HG02678 (cell line): ENCODE measurements around the gene CDH16.
"Not testable (repeated sequence)": the region's sequence is repeated elsewhere in the genome, so short reads cannot be mapped to it uniquely, and the experiment has no call there.

Experiments
- ATAC-seq: cut with Tn5 transposase; IDR thresholded peaks from one replicate; pipeline ENCODE4 v1.9.1; 2021; ENCODE audit warnings: mild to moderate bottlenecking, moderate library complexity; ENCODE audit not compliant: unreplicated experiment

The CDH16 gene

DNA sequence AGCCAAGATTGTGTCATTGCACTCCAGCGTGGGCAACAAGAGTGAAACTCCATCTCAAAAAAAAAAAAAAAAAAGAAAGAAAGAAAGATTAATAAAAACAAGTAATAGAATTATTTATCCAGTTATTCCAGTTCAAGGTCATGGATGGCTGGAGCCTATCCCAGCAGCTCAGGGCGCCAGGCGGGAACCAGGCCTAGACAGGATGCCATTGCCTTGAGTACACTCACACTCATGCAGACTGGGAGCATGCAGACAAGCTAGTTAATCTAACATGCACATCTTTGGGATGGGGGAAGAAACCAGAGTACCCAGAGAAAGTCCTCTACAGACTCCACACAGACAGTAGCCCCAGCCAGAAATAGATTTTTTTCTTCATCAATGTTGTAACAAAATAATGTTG, 20.5 kb downstream of the CDH16 start:
- no peak for ATAC-seq

GRCh38 chr16:66896682-66897081, 22.0 kb downstream of the CDH16 start:
- not testable (repeated sequence) for ATAC-seq

DNA sequence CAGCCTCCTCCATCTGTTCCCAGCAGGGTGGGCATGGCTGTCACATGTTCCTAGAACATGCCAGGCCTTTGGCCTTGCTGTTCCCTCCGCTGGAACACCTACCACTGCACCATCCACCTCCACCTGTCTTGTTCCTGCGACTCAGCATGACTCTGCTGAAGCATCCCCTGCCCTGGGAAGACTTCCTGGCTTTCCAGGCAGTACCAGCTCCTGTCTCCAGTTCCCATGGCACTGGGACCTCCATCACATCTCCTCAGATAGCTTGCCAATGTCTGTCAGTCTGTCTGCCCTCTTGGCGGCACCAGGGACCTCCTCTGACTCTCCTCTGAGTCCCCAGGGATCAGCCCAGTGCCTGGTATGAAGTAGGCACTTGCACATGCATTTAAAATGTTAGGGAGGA, 22.7 kb downstream of the CDH16 start:
- ATAC-seq = no peak

GRCh38 chr16:66895689-66895979, 23.1 kb downstream of the CDH16 start:
- ATAC-seq = no peak

DNA sequence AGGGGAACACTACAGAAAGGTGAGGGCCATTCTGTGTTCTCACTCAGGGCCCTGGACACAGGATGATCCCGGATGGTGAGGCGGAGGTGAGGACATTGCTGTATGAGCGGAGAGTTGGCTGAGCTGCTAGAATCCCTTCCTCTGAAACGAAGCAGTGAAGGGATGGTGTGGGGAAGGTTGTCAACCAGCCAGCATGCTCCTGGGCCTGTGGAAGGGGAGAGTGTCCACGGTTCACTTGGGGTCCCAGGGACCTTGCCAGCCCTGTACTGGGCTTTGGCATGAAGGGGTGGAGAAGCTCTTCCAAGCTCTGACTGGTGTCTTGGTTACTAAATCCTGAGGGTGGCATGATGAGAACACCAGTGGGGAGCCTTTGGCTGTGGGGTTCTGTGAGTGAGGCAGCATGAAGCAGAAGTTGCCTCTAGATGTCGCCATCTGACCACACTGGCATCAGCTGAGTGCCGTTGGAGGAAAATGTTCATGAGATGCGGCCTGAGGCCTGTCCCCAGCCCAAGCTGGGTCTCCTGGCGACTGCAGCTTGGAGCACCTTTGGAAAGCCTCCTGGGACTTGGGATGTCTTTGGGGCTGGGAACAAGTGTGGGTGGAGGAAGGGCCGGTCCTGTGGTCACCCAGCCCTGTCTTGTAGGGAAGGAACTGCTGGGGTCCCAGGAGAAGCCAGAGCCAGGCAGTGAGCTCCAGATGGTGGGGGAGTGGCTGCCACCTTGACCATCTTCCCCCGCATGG, 23.6 kb downstream of the CDH16 start:
- no peak for ATAC-seq

- no peak for ATAC-seq
Observed at GRCh38 chr16:66894055-66894454, 24.6 kb downstream of the CDH16 start.

DNA sequence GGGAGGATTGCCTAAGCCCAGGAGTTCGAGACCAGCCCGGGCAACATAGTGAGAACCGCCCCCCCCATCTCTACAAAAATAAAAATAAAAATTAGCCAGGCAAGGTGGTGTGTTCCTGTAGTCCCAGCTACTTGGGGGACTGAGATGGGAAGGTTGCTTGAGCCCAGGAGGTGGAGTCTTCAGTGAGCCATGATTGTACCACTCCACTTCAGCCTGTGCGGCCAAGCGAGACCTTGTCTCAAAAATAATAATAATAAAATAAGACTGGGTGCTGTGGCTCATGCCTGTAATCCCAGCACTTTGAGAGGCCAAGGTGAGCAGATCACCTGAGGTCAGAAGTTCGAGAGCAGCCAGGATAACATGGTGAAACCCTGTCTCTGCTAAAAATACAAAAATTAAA, 26.9 kb downstream of the CDH16 start:
- no peak for ATAC-seq

- no peak for ATAC-seq
Observed at GRCh38 chr16:66891360-66891759, 27.3 kb downstream of the CDH16 start.

GRCh38 chr16:66890799-66891198, 27.9 kb downstream of the CDH16 start:
- ATAC-seq = no peak

- no peak for ATAC-seq
Observed at GRCh38 chr16:66889622-66890021, 29.1 kb downstream of the CDH16 start.

- no peak for ATAC-seq
Observed at GRCh38 chr16:66888647-66889615, 29.8 kb downstream of the CDH16 start.

- ATAC-seq = no peak
Observed at GRCh38 chr16:66886914-66887313, 31.8 kb downstream of the CDH16 start.

GRCh38 chr16:66886321-66886720, 32.4 kb downstream of the CDH16 start:
- no peak for ATAC-seq

DNA sequence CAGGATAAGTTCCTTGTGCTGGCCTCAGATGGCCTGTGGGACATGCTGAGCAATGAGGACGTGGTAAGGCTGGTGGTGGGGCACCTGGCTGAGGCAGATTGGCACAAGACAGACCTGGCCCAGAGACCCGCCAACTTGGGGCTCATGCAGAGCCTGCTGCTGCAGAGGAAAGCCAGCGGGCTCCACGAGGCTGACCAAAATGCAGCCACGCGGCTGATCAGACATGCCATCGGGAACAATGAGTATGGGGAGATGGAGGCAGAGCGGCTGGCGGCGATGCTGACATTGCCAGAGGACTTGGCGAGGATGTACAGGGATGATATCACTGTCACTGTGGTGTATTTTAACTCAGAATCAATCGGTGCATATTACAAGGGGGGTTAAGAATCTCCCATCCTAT, 33.2 kb downstream of the CDH16 start:
- ATAC-seq = no peak

- no peak for ATAC-seq
Observed at GRCh38 chr16:66882702-66883101, 36.0 kb downstream of the CDH16 start.

GRCh38 chr16:66881964-66882508, 36.6 kb downstream of the CDH16 start:
- no peak for ATAC-seq

DNA sequence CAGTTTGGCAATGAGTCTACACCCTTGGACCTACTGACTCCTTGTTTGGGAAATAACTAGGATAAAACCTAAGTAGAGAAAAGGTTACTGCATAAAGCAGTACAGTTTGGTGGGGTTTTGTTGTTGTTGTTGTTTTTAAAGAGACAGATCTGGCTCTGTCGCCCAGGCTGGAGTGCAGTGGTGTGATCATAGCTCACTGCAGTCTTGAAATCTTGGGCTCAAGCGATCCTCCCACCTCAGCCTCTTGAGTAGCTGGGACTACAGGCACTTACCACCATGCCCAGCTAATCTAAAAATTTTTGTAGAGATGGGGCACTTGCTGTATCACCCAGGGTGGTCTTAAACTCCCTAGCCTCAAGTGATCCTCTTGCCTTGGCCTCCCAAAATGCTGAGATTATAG, 37.1 kb downstream of the CDH16 start:
- no peak for ATAC-seq

DNA sequence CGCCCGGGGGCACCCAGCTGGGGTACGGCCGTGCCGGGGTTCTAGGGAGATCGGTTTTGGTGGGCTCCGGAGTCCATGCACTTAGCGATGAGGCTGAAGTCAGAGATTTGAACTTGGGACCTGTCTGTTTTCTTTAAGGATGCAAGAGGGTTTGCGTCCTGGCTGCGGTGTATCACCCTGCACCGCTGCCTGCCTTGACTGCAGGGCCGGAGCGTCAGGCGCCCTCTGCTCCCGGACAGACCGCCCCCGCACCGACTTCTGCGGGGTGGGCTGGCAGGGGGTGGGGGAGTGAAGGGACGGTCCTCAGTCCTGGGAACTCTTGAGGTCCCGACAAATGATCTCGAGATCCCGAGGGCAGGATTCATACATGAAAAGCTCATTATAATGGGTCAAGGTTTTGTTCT, 37.7 kb downstream of the CDH16 start:
- peak; percentile 3 for ATAC-seq

- ATAC-seq = peak; percentile 96
Observed at GRCh38 chr16:66880288-66881013, 38.2 kb downstream of the CDH16 start, which contains the start of gene PDP2. Gene PDP2, plus strand, starts transcription at chr16:66880515. Its CDS starts 3,770 bp downstream, at chr16:66884285.

- ATAC-seq = no peak
Observed at GRCh38 chr16:66878067-66878466, 40.6 kb downstream of the CDH16 start.
